Lung (tissue), 12 donors: ENCODE measurements around the gene PHAF1. TPM values are rescaled to one million over a fixed set of nuclear protein-coding genes. Genes with fewer than 3 reads are reported as not detected.

Source experiments
- ATAC-seq: fragments of 200-7000 bp; cut with Tn5 transposase; one replicate; pipeline ENCODE4 v1.9.1; 2020; ENCODE audit warnings: moderate number of reproducible peaks; ENCODE audit not compliant: insufficient read depth, low FRiP score
- DNase-seq, 3 donors: peaks; one replicate each; pipeline ENCODE4 v3.0.0-alpha.2; 2013 to 2017
- H3K27ac ChIP-seq, 2 donors: one replicate each; pipeline ENCODE4 v1.5.1; 2013; ENCODE audit warnings: mild to moderate bottlenecking in 2 of 2, moderate library complexity in 2 of 2, control low read depth in 1 of 2, inconsistent platforms in 1 of 2, low read depth in 1 of 2, low read length in 1 of 2
- H3K27me3 ChIP-seq, 3 donors: one replicate each; pipeline ENCODE4 v1.5.1; 2013; ENCODE audit warnings: low read length in 2 of 3; ENCODE audit not compliant: control insufficient read depth in 3 of 3, insufficient read depth in 3 of 3
- H3K36me3 ChIP-seq, 4 donors: one replicate each; pipeline ENCODE4 v1.5.1; 2013; ENCODE audit warnings: low read length in 4 of 4, mild to moderate bottlenecking in 1 of 4, moderate library complexity in 1 of 4; ENCODE audit not compliant: control insufficient read depth in 4 of 4, insufficient read depth in 4 of 4
- H3K4me1 ChIP-seq, 5 donors: one replicate each; pipeline ENCODE4 v1.5.1; 2013; ENCODE audit warnings: low read length in 5 of 5, mild to moderate bottlenecking in 2 of 5, moderate library complexity in 1 of 5; ENCODE audit not compliant: control insufficient read depth in 5 of 5, insufficient read depth in 5 of 5
- H3K4me3 ChIP-seq: one replicate; pipeline ENCODE4 v1.5.1; 2013; ENCODE audit warnings: mild to moderate bottlenecking, control low read depth, moderate library complexity
- H3K9ac ChIP-seq, 2 donors: one replicate each; pipeline ENCODE4 v1.5.1; 2013; ENCODE audit warnings: low read length in 2 of 2, control low read depth in 1 of 2; ENCODE audit not compliant: insufficient read depth in 1 of 2
- H3K9me3 ChIP-seq, 4 donors: one replicate each; pipeline ENCODE4 v1.5.1; 2013; ENCODE audit warnings: low read length in 3 of 4, mild to moderate bottlenecking in 1 of 4, moderate library complexity in 1 of 4; ENCODE audit not compliant: control insufficient read depth in 4 of 4, insufficient read depth in 3 of 4
- WGBS, 2 donors: extraction: QIAGEN DNeasy Blood & Tissue Kit; methylation state at CpG; one replicate each; pipeline ENCODE4 v1.1.7; 2013; 5-methylcytosine and 5-hydroxymethylcytosine counted together
- polyA plus RNA-seq, 2 donors: library from polyadenylated mRNA; stranded (reverse); fragments of 200-250 nt; gene quantifications; one replicate each; pipeline ENCODE4 v1.2.1, GENCODE V29; 2013
- total RNA-seq, 2 donors: library from RNA; depleted of rRNA in 1 of 2; stranded (reverse); fragments of >200 nt in 1 of 2; gene quantifications; one replicate each; pipeline ENCODE4 v1.2.1, GENCODE V29; 2014 to 2021
- TF ChIP-seq, protein P1 (sequence below): IDR thresholded peaks from 2 replicates; pipeline ENCODE4 v1.5.1; 2012; ENCODE audit warnings: mild to moderate bottlenecking; ENCODE audit errors: control extremely low read depth, extremely low read depth
- donor health status: control.
- donor health status: control.
- donor health status: Bipolar disorder and iron deficiency.
- donor health status: healthy.
- donor health status: DM: yes; HTN: yes; CAD: no.

PHAF1 gene
- total and polyA plus RNA-seq, 4 donors: 9.1 to 36.1 (median 13.3) TPM

DNA sequence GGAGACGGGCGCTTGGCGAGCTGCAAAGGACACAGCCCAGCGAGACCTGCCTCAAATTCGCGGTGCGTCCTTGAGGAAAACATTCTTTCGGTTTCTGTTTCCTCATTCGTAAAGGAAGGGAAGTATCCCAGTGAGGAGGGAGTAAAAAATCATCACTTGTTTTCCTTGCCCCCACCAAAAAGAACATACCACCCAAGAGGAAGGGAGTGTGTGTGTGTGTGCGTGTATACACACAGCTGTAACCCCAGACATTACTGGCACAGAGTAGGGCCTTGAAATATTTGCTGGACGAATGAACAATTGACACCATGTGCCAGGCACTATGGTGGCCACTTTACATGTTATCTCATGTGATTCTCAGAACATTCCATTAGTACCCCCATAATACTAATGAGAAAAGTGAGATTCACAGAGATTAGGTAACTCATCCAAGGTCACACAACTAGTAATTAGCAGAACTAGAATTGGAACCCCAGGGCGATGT is 76.0 kb downstream of the PHAF1 start:
- Histone ChIP-seq H3K27ac (no peak overlapping the region), H3K27me3 (no peaks in the 10 kb centered on the region), H3K4me3 (no peak overlapping the region), H3K4me1 (peaks cover 0 to 33% (median 16%) of the 10 kb centered on the region in 5 donors), H3K36me3 (no peaks in the 10 kb centered on the region), H3K9ac (no peak overlapping the region), H3K9me3 (no peaks in the 10 kb centered on the region)
- WGBS, 2 donors: 11 to 12% methylated on average over 12 of the region's 12 CpGs
- TF ChIP-seq, protein P1, sequence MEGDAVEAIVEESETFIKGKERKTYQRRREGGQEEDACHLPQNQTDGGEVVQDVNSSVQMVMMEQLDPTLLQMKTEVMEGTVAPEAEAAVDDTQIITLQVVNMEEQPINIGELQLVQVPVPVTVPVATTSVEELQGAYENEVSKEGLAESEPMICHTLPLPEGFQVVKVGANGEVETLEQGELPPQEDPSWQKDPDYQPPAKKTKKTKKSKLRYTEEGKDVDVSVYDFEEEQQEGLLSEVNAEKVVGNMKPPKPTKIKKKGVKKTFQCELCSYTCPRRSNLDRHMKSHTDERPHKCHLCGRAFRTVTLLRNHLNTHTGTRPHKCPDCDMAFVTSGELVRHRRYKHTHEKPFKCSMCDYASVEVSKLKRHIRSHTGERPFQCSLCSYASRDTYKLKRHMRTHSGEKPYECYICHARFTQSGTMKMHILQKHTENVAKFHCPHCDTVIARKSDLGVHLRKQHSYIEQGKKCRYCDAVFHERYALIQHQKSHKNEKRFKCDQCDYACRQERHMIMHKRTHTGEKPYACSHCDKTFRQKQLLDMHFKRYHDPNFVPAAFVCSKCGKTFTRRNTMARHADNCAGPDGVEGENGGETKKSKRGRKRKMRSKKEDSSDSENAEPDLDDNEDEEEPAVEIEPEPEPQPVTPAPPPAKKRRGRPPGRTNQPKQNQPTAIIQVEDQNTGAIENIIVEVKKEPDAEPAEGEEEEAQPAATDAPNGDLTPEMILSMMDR: no peak
- DNase-seq (no peak), ATAC-seq (no peak)

DNA sequence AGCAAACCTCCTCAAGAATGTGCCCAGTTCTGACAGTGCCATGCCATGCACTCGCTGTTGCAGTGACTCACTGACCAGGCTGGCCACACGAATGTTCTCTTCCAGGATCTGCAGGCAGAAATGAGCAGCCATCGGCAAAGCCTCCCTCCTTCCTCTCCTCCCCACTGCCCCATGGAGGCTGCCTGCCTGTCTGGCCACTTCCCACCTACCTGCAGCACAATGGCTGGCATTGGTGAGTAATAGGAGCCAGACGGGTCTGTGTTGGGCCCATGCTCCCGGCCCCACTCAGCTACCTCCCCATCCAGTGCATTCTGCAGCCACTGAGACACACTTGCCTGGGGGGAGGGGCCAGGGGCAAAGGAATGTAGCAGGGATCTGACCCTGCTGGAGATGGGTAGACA is 76.8 kb downstream of the PHAF1 start:
- Histone ChIP-seq H3K27me3 (no peaks in the 10 kb centered on the region), H3K36me3 (no peaks in the 10 kb centered on the region), H3K4me1 (peaks cover 2 to 36% (median 17%) of the 10 kb centered on the region in 5 donors), H3K9me3 (no peaks in the 10 kb centered on the region), H3K27ac (no peak overlapping the region), H3K9ac (no peak overlapping the region), H3K4me3 (no peak overlapping the region)
- DNase-seq (no peak), ATAC-seq (no peak)
- TF ChIP-seq, protein P1: no peak
- WGBS, 2 donors: 60 to 61% methylated on average over 5 of the region's 5 CpGs

DNA sequence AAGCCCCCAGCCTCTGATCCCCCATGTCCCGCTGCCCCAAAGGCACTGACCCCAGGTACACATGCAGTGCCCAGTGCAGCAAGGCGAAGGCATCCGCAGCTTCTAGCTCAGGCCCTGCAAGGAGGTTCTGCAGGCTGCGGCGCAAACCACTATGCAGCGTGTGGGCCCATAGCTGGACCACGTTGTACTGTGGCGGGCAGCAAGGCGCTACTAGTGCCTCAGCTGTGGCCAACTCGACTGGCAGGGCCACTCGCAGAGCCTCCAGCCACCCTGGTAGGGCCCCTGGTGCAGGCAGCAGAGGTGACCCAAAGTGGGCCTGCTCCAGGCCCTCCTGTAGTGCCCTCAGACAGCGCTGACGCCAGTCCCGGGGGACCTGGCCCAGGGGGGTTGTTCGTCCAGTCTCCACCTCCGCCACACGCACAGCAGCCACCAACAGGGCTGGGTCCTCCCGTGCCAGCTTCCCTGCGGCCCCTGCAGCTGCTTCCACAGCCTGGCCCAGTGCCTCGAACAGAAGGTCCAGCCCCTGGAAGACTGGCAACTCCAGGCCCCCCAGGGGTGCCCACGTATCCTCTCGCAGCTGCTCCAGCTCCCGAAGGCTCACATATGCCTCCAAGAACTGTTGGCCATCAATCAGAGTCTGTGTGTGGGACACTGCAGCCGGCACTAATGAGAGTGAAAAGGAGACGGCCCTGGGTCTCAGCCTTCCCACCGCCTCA is 77.6 kb downstream of the PHAF1 start:
- Histone ChIP-seq H3K9me3 (no peaks in the 10 kb centered on the region), H3K4me1 (peaks cover 2 to 38% (median 17%) of the 10 kb centered on the region in 5 donors), H3K27me3 (no peaks in the 10 kb centered on the region), H3K36me3 (no peaks in the 10 kb centered on the region), H3K27ac (no peak overlapping the region), H3K4me3 (no peak overlapping the region), H3K9ac (no peak overlapping the region)
- ATAC-seq: no peak
- WGBS, 2 donors: 86 to 91% methylated on average over 25 to 26 of the region's 26 CpGs
- no peak for DNase-seq
- TF ChIP-seq, protein P1: no peak

DNA sequence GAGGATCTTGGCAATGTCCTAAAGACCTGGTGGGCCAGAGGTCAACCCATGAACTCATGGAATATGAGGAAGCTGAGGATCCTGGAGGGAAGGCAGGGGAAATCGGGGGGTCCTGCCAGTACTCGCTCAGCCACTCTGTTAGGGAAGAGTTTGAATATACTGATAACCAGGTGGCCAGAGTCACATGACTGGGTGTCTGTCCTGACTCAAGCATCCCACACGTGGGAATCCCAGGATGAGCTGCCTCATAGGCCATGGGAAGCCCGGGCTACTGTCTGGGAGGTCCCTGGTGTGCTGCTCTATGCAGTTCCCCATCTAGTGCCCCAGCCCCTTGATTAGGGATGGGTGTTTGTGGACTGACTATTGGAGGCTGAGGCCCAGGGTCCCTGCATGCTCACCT is 78.6 kb downstream of the PHAF1 start:
- Histone ChIP-seq H3K9me3 (no peaks in the 10 kb centered on the region), H3K36me3 (no peaks in the 10 kb centered on the region), H3K4me3 (no peak overlapping the region), H3K27me3 (no peaks in the 10 kb centered on the region), H3K9ac (no peak overlapping the region), H3K27ac (no peak overlapping the region), H3K4me1 (peaks cover 8 to 38% (median 18%) of the 10 kb centered on the region in 5 donors)
- DNase-seq (no peak), ATAC-seq (no peak)
- TF ChIP-seq, protein P1: no peak
- 83 to 85% methylated on average over 4 of the region's 4 CpGs for WGBS, 2 donors
